Neuronal stem cell (in vitro differentiated cells): ENCODE measurements around the gene CFAP69.

Source experiments
- DNase-seq: peaks from one replicate; pipeline ENCODE4 v3.0.0-alpha.2; 2013; ENCODE audit warnings: low spot score
- H2AFZ ChIP-seq: one replicate; pipeline ENCODE4 v1.6.1; 2013; ENCODE audit warnings: mild to moderate bottlenecking, low read length, inconsistent platforms
- H2AK5ac ChIP-seq: 2 replicates; pipeline ENCODE4 v1.6.1; 2013; ENCODE audit warnings: low read depth, mild to moderate bottlenecking, inconsistent platforms, low read length, moderate library complexity, mixed read lengths
- H2BK120ac ChIP-seq: 2 replicates; pipeline ENCODE4 v1.6.1; 2013; ENCODE audit warnings: low read depth, mild to moderate bottlenecking, inconsistent platforms, low read length, moderate library complexity, mixed read lengths
- H2BK12ac ChIP-seq: one replicate; pipeline ENCODE4 v1.6.1; 2013; ENCODE audit warnings: low read length, inconsistent platforms
- H2BK15ac ChIP-seq: 2 replicates; pipeline ENCODE4 v1.6.1; 2013; ENCODE audit warnings: mild to moderate bottlenecking, low read length, inconsistent platforms, mixed read lengths
- H2BK5ac ChIP-seq: one replicate; pipeline ENCODE4 v1.6.1; 2013; ENCODE audit warnings: inconsistent platforms, mild to moderate bottlenecking, low read length, moderate library complexity
- H3K14ac ChIP-seq: one replicate; pipeline ENCODE4 v1.6.1; 2013; ENCODE audit warnings: low read length, inconsistent platforms
- H3K18ac ChIP-seq: 2 replicates; pipeline ENCODE4 v1.6.1; 2013; ENCODE audit warnings: low read length, inconsistent platforms
- H3K23ac ChIP-seq: 2 replicates; pipeline ENCODE4 v1.6.1; 2013; ENCODE audit warnings: low read depth, mild to moderate bottlenecking, mixed read lengths, low read length, inconsistent platforms; ENCODE audit not compliant: poor library complexity
- H3K27ac ChIP-seq: replicated peaks from 3 replicates; pipeline ENCODE4 v1.5.1; 2013; ENCODE audit warnings: low read length, inconsistent platforms
- H3K27me3 ChIP-seq, 3 experiments: 2 replicates each; pipeline ENCODE4 v1.6.1; 2013; ENCODE audit warnings: low read length in 3 of 3, mild to moderate bottlenecking in 2 of 3, inconsistent platforms in 1 of 3, low read depth in 1 of 3, mixed read lengths in 1 of 3, moderate library complexity in 1 of 3; ENCODE audit not compliant: control insufficient read depth in 3 of 3, insufficient read depth in 3 of 3
- H3K36me3 ChIP-seq, 2 donors: replicated peaks in 1 of 2; 2 replicates each; pipeline ENCODE4 v1.6.1; 2013; ENCODE audit warnings: low read length in 2 of 2; ENCODE audit not compliant: control insufficient read depth in 2 of 2, insufficient read depth in 2 of 2
- H3K4ac ChIP-seq: 2 replicates; pipeline ENCODE4 v1.6.1; 2013; ENCODE audit warnings: inconsistent platforms, mild to moderate bottlenecking, low read length, moderate library complexity
- H3K4me1 ChIP-seq, 2 donors: 1 replicate in 1 of 2; 2 replicates in 1 of 2; pipeline ENCODE4 v1.6.1; 2013; ENCODE audit warnings: low read length in 2 of 2, low read depth in 1 of 2; ENCODE audit not compliant: control insufficient read depth in 2 of 2, insufficient read depth in 1 of 2
- H3K4me2 ChIP-seq: one replicate; pipeline ENCODE4 v1.6.1; 2013; ENCODE audit warnings: mild to moderate bottlenecking, low read length, inconsistent platforms; ENCODE audit not compliant: insufficient read depth, poor library complexity, severe bottlenecking
- H3K4me3 ChIP-seq, 2 donors: 2 replicates each; pipeline ENCODE4 v1.5.1; 2013; ENCODE audit warnings: low read length in 2 of 2, mild to moderate bottlenecking in 2 of 2, inconsistent platforms in 1 of 2, moderate library complexity in 1 of 2
- H3K79me1 ChIP-seq: one replicate; pipeline ENCODE4 v1.6.1; 2013; ENCODE audit warnings: low read depth, mild to moderate bottlenecking, inconsistent platforms, low read length, moderate library complexity
- H3K9ac ChIP-seq: one replicate; pipeline ENCODE4 v1.6.1; 2013; ENCODE audit warnings: mild to moderate bottlenecking, low read depth, low read length, inconsistent platforms; ENCODE audit not compliant: poor library complexity
- H3K9me3 ChIP-seq, 2 donors: replicated peaks in 1 of 2; 2 replicates each; pipeline versions ENCODE3 to v1.6.1; 2013; ENCODE audit warnings: low read length in 2 of 2, mild to moderate bottlenecking in 2 of 2, inconsistent platforms in 1 of 2, low read depth in 1 of 2, mixed read lengths in 1 of 2, moderate library complexity in 1 of 2; ENCODE audit not compliant: control insufficient read depth in 2 of 2, insufficient read depth in 1 of 2
- H4K8ac ChIP-seq: one replicate; pipeline ENCODE4 v1.6.1; 2013; ENCODE audit warnings: low read depth, mild to moderate bottlenecking, inconsistent platforms, low read length, moderate library complexity
- H4K91ac ChIP-seq: one replicate; pipeline ENCODE4 v1.6.1; 2013; ENCODE audit warnings: low read length, low read depth, mild to moderate bottlenecking, inconsistent platforms; ENCODE audit not compliant: poor library complexity
- WGBS, 2 donors: extraction: QIAGEN DNeasy Blood & Tissue Kit; methylation state at CpG; one replicate each; pipeline ENCODE4 v1.1.7; 2013; ENCODE audit warnings: missing lambda C conversion rate in 2 of 2, mixed read lengths in 1 of 2; ENCODE audit not compliant: insufficient read length in 2 of 2, insufficient replicate concordance in 1 of 2; ENCODE audit errors: extremely low coverage in 2 of 2; 5-methylcytosine and 5-hydroxymethylcytosine counted together

The CFAP69 gene

GRCh38 chr7:90213521-90213920, 31.5 kb upstream of the CFAP69 start:
- no peak overlapping the region for H3K4ac ChIP-seq
- H3K27ac ChIP-seq = no peak overlapping the region
- no peaks in the 10 kb centered on the region for H3K36me3 ChIP-seq
- H2AK5ac ChIP-seq = no peak overlapping the region
- H2BK120ac ChIP-seq = no peak overlapping the region
- H3K4me2 ChIP-seq = no peak overlapping the region
- H3K14ac ChIP-seq = no peak overlapping the region
- H3K9me3 ChIP-seq = no peaks in the 10 kb centered on the region
- H3K79me1 ChIP-seq = no peaks in the 10 kb centered on the region
- H2BK12ac ChIP-seq = no peak overlapping the region
- H3K4me3 ChIP-seq = no peak overlapping the region
- DNase-seq = no peak
- H3K23ac ChIP-seq = no peak overlapping the region
- no peak overlapping the region for H3K18ac ChIP-seq
- peaks cover 0 to 47% (median 9%) of the 10 kb centered on the region in 3 experiments for H3K27me3 ChIP-seq
- H4K91ac ChIP-seq = no peak overlapping the region
- no peak overlapping the region for H4K8ac ChIP-seq
- H2AFZ ChIP-seq = no peak overlapping the region
- peaks cover 2 to 5% of the 10 kb centered on the region in 2 donors for H3K4me1 ChIP-seq
- H2BK5ac ChIP-seq = no peak overlapping the region
- no peak overlapping the region for H2BK15ac ChIP-seq
- no CpG with 5 or more reads among the region's 2 CpGs for WGBS, 2 donors
- no peak overlapping the region for H3K9ac ChIP-seq

GRCh38 chr7:90216080-90216674, 28.8 kb upstream of the CFAP69 start:
- H3K4me3 ChIP-seq = no peak overlapping the region
- H3K4ac ChIP-seq = no peak overlapping the region
- H3K9me3 ChIP-seq = no peaks in the 10 kb centered on the region
- no peak overlapping the region for H2AK5ac ChIP-seq
- H2BK120ac ChIP-seq = no peak overlapping the region
- no peak overlapping the region for H2AFZ ChIP-seq
- WGBS, 2 donors = no CpG with 5 or more reads among the region's 6 CpGs
- H3K4me1 ChIP-seq = peaks cover 0 to 5% of the 10 kb centered on the region in 2 donors
- H3K27ac ChIP-seq = no peak overlapping the region
- H2BK15ac ChIP-seq = no peak overlapping the region
- no peak overlapping the region for H2BK5ac ChIP-seq
- H2BK12ac ChIP-seq = no peak overlapping the region
- H3K4me2 ChIP-seq = no peak overlapping the region
- peaks cover 0 to 28% (median 2%) of the 10 kb centered on the region in 3 experiments for H3K27me3 ChIP-seq
- no peak overlapping the region for H3K9ac ChIP-seq
- no peak overlapping the region for H3K18ac ChIP-seq
- no peak overlapping the region for H3K23ac ChIP-seq
- no peak overlapping the region for H4K8ac ChIP-seq
- no peak overlapping the region for H3K14ac ChIP-seq
- DNase-seq = no peak
- H3K36me3 ChIP-seq = no peaks in the 10 kb centered on the region
- no peak overlapping the region for H4K91ac ChIP-seq
- no peaks in the 10 kb centered on the region for H3K79me1 ChIP-seq

GRCh38 chr7:90216771-90217170, 28.2 kb upstream of the CFAP69 start:
- H3K27ac ChIP-seq = no peak overlapping the region
- H2BK5ac ChIP-seq = no peak overlapping the region
- no peak overlapping the region for H2BK15ac ChIP-seq
- peaks cover 0 to 4% of the 10 kb centered on the region in 2 donors for H3K4me1 ChIP-seq
- WGBS, 2 donors = no CpG with 5 or more reads among the region's 2 CpGs
- H2BK12ac ChIP-seq = no peak overlapping the region
- H3K4ac ChIP-seq = no peak overlapping the region
- no peak overlapping the region for H4K8ac ChIP-seq
- no peak overlapping the region for H3K9ac ChIP-seq
- no peak overlapping the region for H2AK5ac ChIP-seq
- no peak for DNase-seq
- no peak overlapping the region for H3K4me3 ChIP-seq
- H3K27me3 ChIP-seq = peaks cover 0 to 26% (median 0%) of the 10 kb centered on the region in 3 experiments
- H3K23ac ChIP-seq = no peak overlapping the region
- no peak overlapping the region for H4K91ac ChIP-seq
- H3K36me3 ChIP-seq = no peaks in the 10 kb centered on the region
- no peak overlapping the region for H2BK120ac ChIP-seq
- no peak overlapping the region for H3K18ac ChIP-seq
- H2AFZ ChIP-seq = no peak overlapping the region
- no peak overlapping the region for H3K14ac ChIP-seq
- no peaks in the 10 kb centered on the region for H3K79me1 ChIP-seq
- H3K9me3 ChIP-seq = no peaks in the 10 kb centered on the region
- H3K4me2 ChIP-seq = no peak overlapping the region

GRCh38 chr7:90222390-90222789, 22.6 kb upstream of the CFAP69 start:
- H3K79me1 ChIP-seq = no peaks in the 10 kb centered on the region
- H2BK120ac ChIP-seq = no peak overlapping the region
- no peaks in the 10 kb centered on the region for H3K36me3 ChIP-seq
- H2AK5ac ChIP-seq = no peak overlapping the region
- no peak overlapping the region for H3K4me2 ChIP-seq
- H2AFZ ChIP-seq = no peak overlapping the region
- no peak overlapping the region for H3K4me3 ChIP-seq
- no peak overlapping the region for H3K9ac ChIP-seq
- no peak for DNase-seq
- no peak overlapping the region for H2BK5ac ChIP-seq
- no peak overlapping the region for H3K14ac ChIP-seq
- no peak overlapping the region for H2BK12ac ChIP-seq
- peaks cover 5% of the 10 kb centered on the region in 2 donors for H3K4me1 ChIP-seq
- H3K9me3 ChIP-seq = no peaks in the 10 kb centered on the region
- H4K8ac ChIP-seq = no peak overlapping the region
- no peak overlapping the region for H3K27ac ChIP-seq
- H4K91ac ChIP-seq = no peak overlapping the region
- H2BK15ac ChIP-seq = no peak overlapping the region
- H3K18ac ChIP-seq = no peak overlapping the region
- H3K4ac ChIP-seq = no peak overlapping the region
- H3K27me3 ChIP-seq = no peaks in the 10 kb centered on the region
- no peak overlapping the region for H3K23ac ChIP-seq
